Suppressor macrophage (primary cell): ENCODE data around the gene LRCH4.
A peak's percentile ranks its signal among the peaks of the same experiment; 100 is the strongest.

ENCODE experiments used
- DNase-seq, 4 experiments: peaks; one replicate each; pipeline ENCODE4 v3.0.0-alpha.2; 2020 to 2022
- total RNA-seq, 17 experiments: gene quantifications; one replicate each; lab custom pipeline; 2026; ENCODE audit warnings: mixed read lengths in 6 of 17, inconsistent platforms in 3 of 17; lab: John Stamatoyannopoulos, UW

Gene LRCH4
- total RNA-seq, result 9.3 to 22.3 (median 15.1) reads per million in 17 experiments

GRCh38 chr7:100585511-100586265 lies at the start of gene LRCH4:
Gene LRCH4, minus strand, starts transcription at chr7:100586129. Its CDS starts 29 bp downstream, at chr7:100586100.
- DNase-seq, result peak in 2 of 4 experiments; percentile 62 to 76

- DNase-seq, result peak; percentile 31 to 70 (median 50)
Observed at GRCh38 chr7:100632951-100633717, 47.2 kb upstream of the LRCH4 start.

- DNase-seq, result no peak
Observed at GRCh38 chr7:100630066-100630465, 44.1 kb upstream of the LRCH4 start.

GRCh38 chr7:100629117-100629716 lies 43.3 kb upstream of the LRCH4 start:
- peak; percentile 47 to 75 (median 59) for DNase-seq

GRCh38 chr7:100627238-100627549 lies 41.3 kb upstream of the LRCH4 start:
- DNase-seq, result no peak

GRCh38 chr7:100626530-100627237 lies 40.8 kb upstream of the LRCH4 start:
- DNase-seq, result peak; percentile 67 to 86 (median 76)

GRCh38 chr7:100626055-100626454 lies 40.1 kb upstream of the LRCH4 start:
- no peak for DNase-seq

- DNase-seq, result no peak
Observed at GRCh38 chr7:100623951-100624824, 38.3 kb upstream of the LRCH4 start.

GRCh38 chr7:100621554-100621953 lies 35.6 kb upstream of the LRCH4 start:
- no peak for DNase-seq

- DNase-seq, result no peak
Observed at GRCh38 chr7:100620804-100621203, 34.9 kb upstream of the LRCH4 start.

GRCh38 chr7:100620239-100620638 lies 34.3 kb upstream of the LRCH4 start:
- no peak for DNase-seq

GRCh38 chr7:100614308-100614861 lies 28.5 kb upstream of the LRCH4 start:
- no peak for DNase-seq

- peak in 3 of 4 experiments; percentile 12 to 60 (median 56) for DNase-seq
Observed at GRCh38 chr7:100613412-100614175, 27.7 kb upstream of the LRCH4 start.

- DNase-seq, result no peak
Observed at GRCh38 chr7:100612730-100613390, 26.9 kb upstream of the LRCH4 start.

- DNase-seq, result peak; percentile 98 to 99 (median 99)
Observed at GRCh38 chr7:100611983-100612729, 26.2 kb upstream of the LRCH4 start, which contains the start of gene MOSPD3. Gene MOSPD3, plus strand, starts transcription at chr7:100612540. Its CDS starts 252 bp downstream, at chr7:100612792.

- DNase-seq, result peak in 3 of 4 experiments; percentile 21 to 57 (median 52)
Observed at GRCh38 chr7:100609958-100610357, 24.0 kb upstream of the LRCH4 start.

GRCh38 chr7:100607111-100607510 lies 21.2 kb upstream of the LRCH4 start:
- DNase-seq, result no peak

GRCh38 chr7:100606313-100606712 lies 20.4 kb upstream of the LRCH4 start:
- no peak for DNase-seq
